Astrocyte (in vitro differentiated cells and primary cell): Measurements from ENCODE around the gene CCNL1.

Experiments used
- EZH2 ChIP-seq: IDR thresholded peaks from 2 replicates; pipeline ENCODE4 v1.6.1; 2012; ENCODE audit warnings: mild to moderate bottlenecking, low read length, inconsistent platforms; ENCODE audit not compliant: insufficient read depth
- TF ChIP-seq, protein P1 (sequence below): IDR thresholded peaks from 2 replicates; pipeline ENCODE4 v1.5.1; 2011; ENCODE audit warnings: low read depth, mild to moderate bottlenecking, inconsistent platforms, low read length, moderate library complexity; ENCODE audit not compliant: insufficient read depth

GRCh38 chr3:157104521-157104920, 55.4 kb downstream of the CCNL1 start:
- TF ChIP-seq, protein P1, sequence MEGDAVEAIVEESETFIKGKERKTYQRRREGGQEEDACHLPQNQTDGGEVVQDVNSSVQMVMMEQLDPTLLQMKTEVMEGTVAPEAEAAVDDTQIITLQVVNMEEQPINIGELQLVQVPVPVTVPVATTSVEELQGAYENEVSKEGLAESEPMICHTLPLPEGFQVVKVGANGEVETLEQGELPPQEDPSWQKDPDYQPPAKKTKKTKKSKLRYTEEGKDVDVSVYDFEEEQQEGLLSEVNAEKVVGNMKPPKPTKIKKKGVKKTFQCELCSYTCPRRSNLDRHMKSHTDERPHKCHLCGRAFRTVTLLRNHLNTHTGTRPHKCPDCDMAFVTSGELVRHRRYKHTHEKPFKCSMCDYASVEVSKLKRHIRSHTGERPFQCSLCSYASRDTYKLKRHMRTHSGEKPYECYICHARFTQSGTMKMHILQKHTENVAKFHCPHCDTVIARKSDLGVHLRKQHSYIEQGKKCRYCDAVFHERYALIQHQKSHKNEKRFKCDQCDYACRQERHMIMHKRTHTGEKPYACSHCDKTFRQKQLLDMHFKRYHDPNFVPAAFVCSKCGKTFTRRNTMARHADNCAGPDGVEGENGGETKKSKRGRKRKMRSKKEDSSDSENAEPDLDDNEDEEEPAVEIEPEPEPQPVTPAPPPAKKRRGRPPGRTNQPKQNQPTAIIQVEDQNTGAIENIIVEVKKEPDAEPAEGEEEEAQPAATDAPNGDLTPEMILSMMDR: no peak
- no peak for TF ChIP-seq EZH2
